ENCODE results near the gene LTC4S. TPM values are rescaled to one million over a fixed set of nuclear protein-coding genes. Genes with fewer than 3 reads are reported as not detected.

LTC4S gene
- total RNA-seq, 1 donor from 2014 or later = 2.6 TPM

DNA sequence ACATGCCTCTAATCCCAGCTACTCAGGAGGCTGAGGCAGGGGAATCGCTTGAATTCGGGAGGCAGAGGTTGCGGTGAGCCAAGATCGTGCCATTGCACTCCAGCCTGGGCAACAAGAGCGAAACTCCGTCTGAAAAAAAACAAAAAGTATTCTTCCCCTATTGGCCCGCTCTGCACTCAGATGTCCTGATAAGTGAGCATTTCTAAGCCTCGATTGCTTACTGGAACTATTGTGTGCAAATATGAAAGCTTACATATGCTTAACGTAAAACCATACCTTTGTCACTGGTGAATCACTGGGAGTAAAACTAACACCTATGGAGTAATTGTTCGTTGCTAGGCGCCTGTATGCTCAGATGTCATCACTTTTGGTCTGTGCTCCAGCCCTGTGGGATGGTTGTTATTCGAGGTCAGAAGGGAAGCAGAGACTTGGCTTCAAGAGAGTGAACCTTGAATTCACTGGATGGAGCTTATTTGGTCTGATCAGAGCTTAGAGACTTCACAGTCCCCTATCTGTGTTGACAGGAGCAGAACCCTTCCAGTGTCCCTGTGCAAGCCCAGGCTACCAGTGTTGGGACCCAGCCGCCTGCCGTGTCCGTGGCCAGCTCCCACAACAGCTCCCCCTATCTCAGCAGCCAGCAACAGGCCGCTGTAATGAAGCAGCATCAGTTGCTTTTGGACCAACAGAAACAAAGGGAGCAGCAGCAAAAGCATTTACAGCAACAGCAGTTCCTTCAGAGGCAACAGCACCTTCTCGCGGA, 25.3 kb upstream of the LTC4S start:
- ATAC-seq (ENCODE audit: low read depth) = no peak
- CTCF ChIA-PET = no interaction called here
- intact Hi-C loops (cut with micrococcal nuclease) = no loop called here

DNA sequence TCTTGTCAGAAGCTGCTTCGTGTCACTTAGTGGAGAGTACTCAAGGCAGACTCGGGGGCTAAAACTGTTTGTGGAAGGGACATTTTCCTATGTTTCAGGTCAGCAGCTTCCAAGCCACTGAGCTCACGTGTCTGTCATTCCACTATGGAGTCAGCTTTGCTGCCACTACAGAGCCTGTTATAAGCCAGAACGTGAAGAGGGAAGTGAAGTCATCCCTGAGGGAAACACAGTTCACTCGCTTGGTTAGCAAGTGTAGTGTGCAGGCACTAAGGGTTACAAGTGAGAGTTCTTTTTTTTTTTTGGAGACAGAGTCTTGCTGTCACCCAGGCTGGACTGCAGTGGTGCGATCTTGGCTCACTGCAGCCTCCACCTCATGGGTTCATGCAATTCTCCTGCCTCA, 24.5 kb upstream of the LTC4S start:
- POLR2A ChIA-PET = no interaction called here
- ATAC-seq (ENCODE audit: low read depth) (no peak), DNase-seq (no peak)
- no peaks in the 10 kb centered on the region for H3K9me3 Mint-ChIP-seq
- H3K4me3 Mint-ChIP-seq = no peak overlapping the region
- H3K27me3 Mint-ChIP-seq = no peaks in the 10 kb centered on the region
- intact Hi-C loops (cut with micrococcal nuclease) = no loop called here
- TF ChIP-seq CTCF (IDR thresholded peaks at IDR 0.05) = no peak
- peaks cover 10% of the 10 kb centered on the region for H3K4me1 Mint-ChIP-seq
- H3K36me3 Mint-ChIP-seq (ENCODE audit: low read depth) = peaks cover 86% of the 10 kb centered on the region
- no peak overlapping the region for H3K27ac Mint-ChIP-seq
- CTCF ChIA-PET = no interaction called here

More for the DNA sequence above, 25.3 kb upstream of the LTC4S start:
- no peaks in the 10 kb centered on the region for H3K9me3 Mint-ChIP-seq
- no peaks in the 10 kb centered on the region for H3K27me3 Mint-ChIP-seq
- no peak overlapping the region for H3K4me3 Mint-ChIP-seq
- no peak for TF ChIP-seq CTCF (IDR thresholded peaks at IDR 0.05)
- POLR2A ChIA-PET = no interaction called here
- peaks cover 79% of the 10 kb centered on the region for H3K36me3 Mint-ChIP-seq (ENCODE audit: low read depth)
- peaks cover 11% of the 10 kb centered on the region for H3K4me1 Mint-ChIP-seq
- DNase-seq = no peak
- H3K27ac Mint-ChIP-seq = no peak overlapping the region

DNA sequence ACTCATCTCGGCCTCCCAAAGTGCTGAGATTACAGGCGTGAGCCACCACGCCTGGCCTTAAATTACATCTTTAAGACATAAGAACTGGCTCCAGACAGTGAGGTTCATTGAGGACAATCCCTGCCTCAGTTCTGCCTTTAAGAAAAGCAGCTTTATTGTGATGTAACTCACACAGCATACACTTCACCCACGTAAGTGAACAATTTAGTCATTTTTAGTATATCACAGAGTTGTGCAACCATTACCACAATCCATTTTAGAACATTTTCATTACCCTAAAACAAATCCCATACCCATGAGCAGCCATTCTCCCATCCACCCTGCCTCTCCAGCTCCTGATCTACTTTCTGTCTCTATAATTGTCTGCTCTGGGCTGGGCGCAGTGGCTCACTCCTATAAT, 24.0 kb upstream of the LTC4S start:
- intact Hi-C loops (cut with micrococcal nuclease) = no loop called here
- H3K36me3 Mint-ChIP-seq (ENCODE audit: low read depth) = peaks cover 90% of the 10 kb centered on the region
- H3K9me3 Mint-ChIP-seq = no peaks in the 10 kb centered on the region
- POLR2A ChIA-PET = no interaction called here
- DNase-seq = no peak
- no peak overlapping the region for H3K27ac Mint-ChIP-seq
- ATAC-seq (ENCODE audit: low read depth) = no peak
- no peak overlapping the region for H3K4me3 Mint-ChIP-seq
- H3K4me1 Mint-ChIP-seq = peaks cover 10% of the 10 kb centered on the region
- CTCF ChIA-PET = no interaction called here
- no peaks in the 10 kb centered on the region for H3K27me3 Mint-ChIP-seq
- no peak for TF ChIP-seq CTCF (IDR thresholded peaks at IDR 0.05)

DNA sequence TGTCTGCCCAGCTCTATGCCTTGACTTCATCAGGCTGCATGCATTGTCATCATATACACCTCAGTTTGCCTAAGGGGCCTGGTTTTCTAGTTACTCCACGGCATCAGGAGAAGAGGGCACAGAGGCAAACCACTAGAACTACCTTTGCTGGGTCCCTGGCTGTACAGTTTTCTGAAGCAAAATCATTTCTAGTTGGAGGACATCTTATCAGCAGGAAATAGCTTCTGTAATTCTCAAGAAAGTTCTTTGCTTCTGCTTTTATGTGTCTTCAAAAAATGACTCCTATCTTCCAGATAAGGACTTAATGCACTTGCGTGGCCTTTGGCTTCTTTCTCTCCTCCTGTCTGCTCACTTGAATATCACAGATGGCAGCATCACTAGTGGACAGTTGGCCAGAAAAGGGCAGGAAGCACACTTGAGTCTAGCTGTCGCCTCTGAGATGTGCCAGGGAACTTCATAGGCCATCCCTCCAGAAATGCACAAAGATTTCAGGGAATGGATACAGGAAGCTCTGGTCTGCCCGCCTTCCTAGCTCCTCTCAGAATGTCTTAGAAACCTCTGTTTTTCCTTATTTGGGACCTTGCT, 22.4 kb upstream of the LTC4S start:
- H3K36me3 Mint-ChIP-seq (ENCODE audit: low read depth) = peaks cover 93% of the 10 kb centered on the region
- intact Hi-C loops (cut with micrococcal nuclease) = no loop called here
- H3K9me3 Mint-ChIP-seq = no peaks in the 10 kb centered on the region
- POLR2A ChIA-PET = no interaction called here
- no peak for DNase-seq
- H3K4me1 Mint-ChIP-seq = peaks cover 3% of the 10 kb centered on the region
- TF ChIP-seq CTCF (IDR thresholded peaks at IDR 0.05) = no peak
- no peak overlapping the region for H3K27ac Mint-ChIP-seq
- no peak overlapping the region for H3K4me3 Mint-ChIP-seq
- no peak for ATAC-seq (ENCODE audit: low read depth)
- H3K27me3 Mint-ChIP-seq = no peaks in the 10 kb centered on the region
- CTCF ChIA-PET = interaction anchor here (0.6 to 1.1 kb wide), 2 partner anchors 9 to 68 kb away, joined by 4 to 7 read pairs; no protein-coding TSS in a partner anchor

- Mint-ChIP-seq H3K36me3 (ENCODE audit: low read depth) (peaks cover 90% of the 10 kb centered on the region), H3K9me3 (no peaks in the 10 kb centered on the region), H3K4me3 (no peak overlapping the region), H3K27ac (no peak overlapping the region), H3K27me3 (no peaks in the 10 kb centered on the region), H3K4me1 (no peaks in the 10 kb centered on the region)
- intact Hi-C loops (cut with micrococcal nuclease) = no loop called here
- CTCF ChIA-PET = no interaction called here
- POLR2A ChIA-PET = no interaction called here
- ATAC-seq (ENCODE audit: low read depth) (no peak), DNase-seq (no peak)
- no peak for TF ChIP-seq CTCF (IDR thresholded peaks at IDR 0.05)
These were observed 21.4 kb upstream of the LTC4S start for GRCh38 chr5:179772351-179772750.
